Mucosa of descending colon (tissue), 3 donors: ENCODE data around the gene PDE4DIP. TPM values are rescaled to one million over a fixed set of nuclear protein-coding genes. Genes with fewer than 3 reads are reported as not detected.
"Not testable (repeated sequence)": the region's sequence is repeated elsewhere in the genome, so short reads cannot be mapped to it uniquely, and the experiment has no call there.

Experiments used
- ATAC-seq: fragments of 200-7000 bp; cut with Tn5 transposase; one replicate; pipeline ENCODE4 v1.9.1; 2020; ENCODE audit warnings: mild to moderate bottlenecking, moderate library complexity
- DNase-seq, 3 donors: peaks; one replicate each; pipeline ENCODE4 v3.0.0-alpha.2; 2020
- H3K36me3 ChIP-seq: fragments of 200-600 bp; one replicate; pipeline ENCODE4 v1.8.0; 2021; ENCODE audit warnings: low read depth, mild to moderate bottlenecking
- H3K4me1 ChIP-seq: fragments of 200-600 bp; one replicate; pipeline ENCODE4 v1.8.0; 2021; ENCODE audit warnings: low read depth, mild to moderate bottlenecking
- H3K4me3 ChIP-seq: fragments of 200-600 bp; one replicate; pipeline ENCODE4 v1.8.0; 2021; ENCODE audit warnings: mild to moderate bottlenecking
- H3K9me3 ChIP-seq: fragments of 200-600 bp; one replicate; pipeline ENCODE4 v1.8.0; 2021; ENCODE audit warnings: mild to moderate bottlenecking
- intact Hi-C, 2 donors: fragments of 100-400 bp; cut with DNase I in 1 of 2; cut with micrococcal nuclease in 1 of 2; formaldehyde crosslinking; loops; one replicate each; pipeline versions ENCODE4 v1.11.0 to v1.11.1; 2022; cut with DNase I, micrococcal nuclease
- total RNA-seq, 3 donors: library from RNA; stranded (reverse); fragmentation: NEBNext Ultra II Directional in 2 of 3; extraction: Animal tissue kit (Norgen Biotek cat#: 25700) in 2 of 3; gene quantifications; one replicate each; pipeline versions ENCODE4 v1.2.1 to v1.2.4, GENCODE V29; 2021 to 2023
- donor health status: DM: no; HTN: no; CAD: no; lungs with moderate emphysema.
- donor health status: DM: no; HTN: no; CAD: no.
- donor health status: DM: no; HTN: yes; CAD: no.

The PDE4DIP gene
- total RNA-seq, 3 donors from 2014 or later: 49.3 to 62.1 (median 58.6) TPM

GRCh38 chr1:148918836-148919447 is 74.7 kb downstream of the PDE4DIP start:
- intact Hi-C loops, ATAC-seq, DNase-seq, H3K36me3 ChIP-seq, H3K4me1 ChIP-seq, H3K9me3 ChIP-seq, H3K4me3 ChIP-seq: not testable (repeated sequence)

GRCh38 chr1:148921047-148921446 is 76.8 kb downstream of the PDE4DIP start:
- H3K4me3 ChIP-seq, DNase-seq, H3K4me1 ChIP-seq, H3K9me3 ChIP-seq, intact Hi-C loops, H3K36me3 ChIP-seq: not testable (repeated sequence)
- peak; percentile 38 for ATAC-seq

- ATAC-seq, H3K4me3 ChIP-seq, intact Hi-C loops, H3K9me3 ChIP-seq, H3K4me1 ChIP-seq, H3K36me3 ChIP-seq, DNase-seq: not testable (repeated sequence)
Observed at GRCh38 chr1:148923798-148924197, 79.6 kb downstream of the PDE4DIP start.

- H3K9me3 ChIP-seq, ATAC-seq, H3K4me3 ChIP-seq, DNase-seq, H3K36me3 ChIP-seq, intact Hi-C loops, H3K4me1 ChIP-seq: not testable (repeated sequence)
Observed at GRCh38 chr1:148927645-148928044, 83.4 kb downstream of the PDE4DIP start.

- intact Hi-C loops, H3K9me3 ChIP-seq, ATAC-seq, H3K4me1 ChIP-seq, DNase-seq, H3K36me3 ChIP-seq, H3K4me3 ChIP-seq: not testable (repeated sequence)
Observed at GRCh38 chr1:148929253-148929652, 85.0 kb downstream of the PDE4DIP start.

- ATAC-seq, H3K36me3 ChIP-seq, intact Hi-C loops, H3K4me3 ChIP-seq, DNase-seq, H3K9me3 ChIP-seq, H3K4me1 ChIP-seq: not testable (repeated sequence)
Observed at GRCh38 chr1:148935381-148936002, 91.3 kb downstream of the PDE4DIP start.

- H3K4me3 ChIP-seq, DNase-seq, intact Hi-C loops, ATAC-seq, H3K9me3 ChIP-seq, H3K36me3 ChIP-seq, H3K4me1 ChIP-seq: not testable (repeated sequence)
Observed at GRCh38 chr1:148942906-148943305, 98.7 kb downstream of the PDE4DIP start.

- H3K36me3 ChIP-seq, H3K4me3 ChIP-seq, H3K9me3 ChIP-seq, H3K4me1 ChIP-seq, intact Hi-C loops, DNase-seq: not testable (repeated sequence)
- peak; percentile 81 for ATAC-seq
Observed at GRCh38 chr1:148945130-148945529, 100.9 kb downstream of the PDE4DIP start.

GRCh38 chr1:148948768-148949167 is 104.5 kb downstream of the PDE4DIP start:
- H3K36me3 ChIP-seq, ATAC-seq, H3K4me1 ChIP-seq, H3K4me3 ChIP-seq, H3K9me3 ChIP-seq, intact Hi-C loops, DNase-seq: not testable (repeated sequence)

- H3K4me3 ChIP-seq, H3K9me3 ChIP-seq, intact Hi-C loops, H3K4me1 ChIP-seq, H3K36me3 ChIP-seq: not testable (repeated sequence)
- peak; percentile 89 for ATAC-seq
- DNase-seq: peak; percentile 77 to 89 (median 86)
Observed at GRCh38 chr1:148951336-148952227, 107.4 kb downstream of the PDE4DIP start.

GRCh38 chr1:148952253-148952937 is 108.2 kb downstream of the PDE4DIP start:
- H3K4me3 ChIP-seq: peak overlapping the region; percentile 24
- H3K36me3 ChIP-seq, H3K4me1 ChIP-seq, H3K9me3 ChIP-seq, intact Hi-C loops: not testable (repeated sequence)
- DNase-seq (peak; percentile 74 to 86 (median 83)), ATAC-seq (peak; percentile 84)

GRCh38 chr1:148952938-148953616 is 108.8 kb downstream of the PDE4DIP start:
- H3K4me1 ChIP-seq, H3K9me3 ChIP-seq, H3K36me3 ChIP-seq, intact Hi-C loops, H3K4me3 ChIP-seq: not testable (repeated sequence)
- peak; percentile 1 for ATAC-seq
- DNase-seq: peak in 2 of 3 donors; percentile 48 to 51

- ATAC-seq, DNase-seq, intact Hi-C loops, H3K4me3 ChIP-seq, H3K36me3 ChIP-seq, H3K4me1 ChIP-seq, H3K9me3 ChIP-seq: not testable (repeated sequence)
Observed at GRCh38 chr1:148953730-148954129, 109.5 kb downstream of the PDE4DIP start.
